Suprapubic skin (tissue), 4 donors: Measurements from ENCODE around the gene PSMG4. TPM values are rescaled to one million over a fixed set of nuclear protein-coding genes. Genes with fewer than 3 reads are reported as not detected.

Source experiments
- DNase-seq, 2 donors: peaks; one replicate each; pipeline ENCODE4 v3.0.0-alpha.2; 2019; ENCODE audit warnings: low spot score in 2 of 2
- H3K27ac ChIP-seq: fragments of 200-600 bp; sonication (generic); one replicate; pipeline ENCODE4 v1.5.1; 2019
- H3K27me3 ChIP-seq: fragments of 200-600 bp; sonication (generic); one replicate; pipeline ENCODE4 v1.5.1; 2019
- H3K36me3 ChIP-seq: fragments of 200-600 bp; sonication (generic); one replicate; pipeline ENCODE4 v1.5.1; 2019
- H3K4me1 ChIP-seq: fragments of 200-600 bp; sonication (generic); one replicate; pipeline ENCODE4 v1.5.1; 2019
- H3K4me3 ChIP-seq: fragments of 200-600 bp; sonication (generic); one replicate; pipeline ENCODE4 v1.5.1; 2019; ENCODE audit warnings: mild to moderate bottlenecking
- H3K9me3 ChIP-seq: fragments of 200-600 bp; sonication (generic); one replicate; pipeline ENCODE4 v1.5.1; 2019
- CTCF ChIP-seq, 2 donors: fragments of 200-600 bp in 1 of 2; fragments of 450-650 bp in 1 of 2; sonication (generic) in 1 of 2; IDR thresholded peaks; one replicate each; pipeline ENCODE4 v1.5.1; 2016 to 2019; ENCODE audit warnings: antibody characterized with exemption in 2 of 2, mild to moderate bottlenecking in 1 of 2, moderate library complexity in 1 of 2
- EP300 ChIP-seq: sonication (generic); formaldehyde crosslinking; IDR thresholded peaks from one replicate; pipeline ENCODE4 v1.6.1; 2017; ENCODE audit warnings: antibody characterized with exemption
- POLR2A ChIP-seq, 2 donors: fragments of 450-650 bp; IDR thresholded peaks; one replicate each; pipeline ENCODE4 v1.6.1; 2017; ENCODE audit warnings: antibody characterized with exemption in 2 of 2, mild to moderate bottlenecking in 2 of 2, moderate library complexity in 2 of 2
- POLR2AphosphoS5 ChIP-seq, 3 donors: sonication (generic); formaldehyde crosslinking; IDR thresholded peaks; one replicate each; pipeline ENCODE4 v1.6.1; 2017; ENCODE audit warnings: antibody characterized with exemption in 3 of 3
- WGBS: methylation state at CpG from one replicate; pipeline ENCODE4 v1.1.5; 2018; 5-methylcytosine and 5-hydroxymethylcytosine counted together
- total RNA-seq, 4 donors: library from RNA; depleted of rRNA; stranded (reverse); fragments of >200 nt; gene quantifications; one replicate each; pipeline ENCODE4 v1.1.0, GENCODE V29; 2016

Gene PSMG4
- total RNA-seq, 4 donors from 2014 or later: 11.4 to 32.6 (median 21.1) TPM

DNA sequence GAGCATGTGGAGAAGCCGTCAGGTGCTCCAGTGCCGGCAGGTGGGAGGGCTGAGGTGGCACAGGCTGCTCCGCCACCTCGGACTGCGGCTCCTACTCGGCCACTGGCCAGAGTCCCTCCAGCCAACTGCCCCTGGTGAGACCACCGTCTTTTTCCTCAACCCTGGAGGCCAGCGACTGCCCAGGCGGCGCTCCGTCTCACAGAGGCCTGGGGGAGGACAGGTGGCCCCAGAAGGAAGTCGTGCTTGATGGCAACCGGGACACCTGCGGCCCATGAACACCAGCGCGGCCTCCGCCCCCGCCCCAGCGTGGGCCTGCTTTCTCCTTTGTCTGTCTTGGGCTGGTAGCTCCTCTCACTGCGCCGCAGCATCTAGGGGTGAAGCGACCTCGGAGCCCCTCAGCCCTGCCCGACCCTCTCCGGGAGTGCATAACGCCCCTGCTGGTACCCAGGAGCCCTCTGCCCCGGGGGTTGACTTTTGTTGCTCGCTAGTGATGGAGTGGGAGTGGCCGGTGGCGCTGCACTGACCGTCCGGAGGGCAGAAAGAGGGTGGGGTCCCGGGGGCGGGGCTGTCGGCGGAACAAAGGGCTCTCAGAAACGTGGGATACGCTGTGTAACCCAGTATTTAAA is 30.6 kb upstream of the PSMG4 start:
- no peak overlapping the region for H3K27ac ChIP-seq
- no peaks in the 10 kb centered on the region for H3K9me3 ChIP-seq
- peaks cover 62% of the 10 kb centered on the region for H3K27me3 ChIP-seq
- peak overlapping the region; percentile 48 for H3K4me3 ChIP-seq
- no peak for TF ChIP-seq EP300
- no peak for TF ChIP-seq POLR2AphosphoS5 (IDR thresholded peaks at IDR 0.05)
- no peak for TF ChIP-seq CTCF (IDR thresholded peaks at IDR 0.05)
- no peak for TF ChIP-seq POLR2A (IDR thresholded peaks at IDR 0.05)
- DNase-seq: no peak
- H3K36me3 ChIP-seq: no peaks in the 10 kb centered on the region
- peaks cover 57% of the 10 kb centered on the region for H3K4me1 ChIP-seq
- WGBS: 3% methylated on average over 20 of the region's 38 CpGs

- H3K4me1 ChIP-seq: peaks cover 57% of the 10 kb centered on the region
Measured at GRCh38 chr6:3228771-3229565, 29.8 kb upstream of the PSMG4 start.

GRCh38 chr6:3229566-3230178 is 29.1 kb upstream of the PSMG4 start:
- peaks cover 57% of the 10 kb centered on the region for H3K4me1 ChIP-seq
- TF ChIP-seq POLR2AphosphoS5 (IDR thresholded peaks at IDR 0.05) (no peak), POLR2A (IDR thresholded peaks at IDR 0.05) (no peak), EP300 (no peak), CTCF (IDR thresholded peaks at IDR 0.05) (no peak)
- H3K9me3 ChIP-seq: no peaks in the 10 kb centered on the region
- H3K36me3 ChIP-seq: no peaks in the 10 kb centered on the region
- DNase-seq: no peak
- peaks cover 62% of the 10 kb centered on the region for H3K27me3 ChIP-seq
- H3K4me3 ChIP-seq: peak overlapping the region; percentile 48
- no peak overlapping the region for H3K27ac ChIP-seq
- 11% methylated on average over 15 of the region's 28 CpGs for WGBS

More at GRCh38 chr6:3228771-3229565, 29.8 kb upstream of the PSMG4 start:
- Histone ChIP-seq H3K27me3 (peaks cover 62% of the 10 kb centered on the region), H3K36me3 (no peaks in the 10 kb centered on the region), H3K27ac (no peak overlapping the region), H3K4me3 (peak overlapping the region; percentile 48), H3K9me3 (no peaks in the 10 kb centered on the region)
- WGBS: 12% methylated on average over 51 of the region's 62 CpGs
- no peak for TF ChIP-seq CTCF (IDR thresholded peaks at IDR 0.05)
- no peak for TF ChIP-seq POLR2A (IDR thresholded peaks at IDR 0.05)
- no peak for TF ChIP-seq POLR2AphosphoS5 (IDR thresholded peaks at IDR 0.05)
- TF ChIP-seq EP300: no peak
- no peak for DNase-seq

DNA sequence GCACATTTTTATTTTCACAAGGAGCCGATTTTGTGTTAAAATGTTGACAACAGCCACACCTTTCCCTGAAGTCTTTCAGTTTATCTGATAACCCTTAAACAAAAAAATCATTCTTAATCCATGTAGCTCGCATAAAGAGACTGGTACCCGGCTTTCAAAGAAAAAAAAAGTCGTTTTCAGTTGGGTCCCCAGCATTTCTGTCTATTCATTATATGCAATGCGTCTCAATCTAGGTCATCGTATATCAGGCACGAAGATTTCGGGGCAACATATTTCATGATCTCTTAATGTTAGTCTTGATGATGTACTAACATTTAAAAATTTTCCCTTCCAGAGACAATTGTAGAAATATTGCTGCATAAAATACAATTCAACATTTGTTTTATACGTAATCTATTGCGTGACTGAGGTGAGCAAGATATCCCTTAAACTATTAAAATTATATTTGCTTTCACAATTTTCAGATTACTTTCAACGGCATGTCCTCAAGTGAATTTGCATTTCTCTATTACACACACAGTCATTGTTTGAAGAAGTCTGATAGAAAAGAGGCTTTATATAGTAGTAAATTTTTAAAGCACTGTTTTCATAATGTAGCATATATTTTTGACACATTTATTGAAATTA is 28.4 kb upstream of the PSMG4 start:
- WGBS: 32% methylated on average over 11 of the region's 11 CpGs
- H3K9me3 ChIP-seq: no peaks in the 10 kb centered on the region
- TF ChIP-seq POLR2A (IDR thresholded peaks at IDR 0.05): no peak
- no peak for TF ChIP-seq EP300
- no peak for TF ChIP-seq CTCF (IDR thresholded peaks at IDR 0.05)
- TF ChIP-seq POLR2AphosphoS5 (IDR thresholded peaks at IDR 0.05): no peak
- no peaks in the 10 kb centered on the region for H3K36me3 ChIP-seq
- H3K27ac ChIP-seq: no peak overlapping the region
- no peak for DNase-seq
- H3K4me3 ChIP-seq: peak overlapping the region; percentile 53
- H3K27me3 ChIP-seq: peaks cover 62% of the 10 kb centered on the region
- peaks cover 57% of the 10 kb centered on the region for H3K4me1 ChIP-seq
